ENCODE data around the gene PAPPA. TPM values are rescaled to one million over a fixed set of nuclear protein-coding genes. Genes with fewer than 3 reads are reported as not detected.

The PAPPA gene
- total RNA-seq, 4 donors from 2014 or later = 0.70 to 4.1 (median 1.8) TPM

GRCh38 chr9:116166713-116167112 lies 13.1 kb downstream of the PAPPA start:
- no peak overlapping the region for H3K27ac ChIP-seq
- H3K36me3 ChIP-seq = no peaks in the 10 kb centered on the region
- H3K4me1 ChIP-seq = no peaks in the 10 kb centered on the region
- no peaks in the 10 kb centered on the region for H3K9me3 ChIP-seq
- TF ChIP-seq POLR2A (IDR thresholded peaks at IDR 0.05) (no peak), CTCF (IDR thresholded peaks at IDR 0.05) (no peak)
- H3K27me3 ChIP-seq = no peaks in the 10 kb centered on the region
- no peak overlapping the region for H3K4me3 ChIP-seq
- no peak for DNase-seq

DNA sequence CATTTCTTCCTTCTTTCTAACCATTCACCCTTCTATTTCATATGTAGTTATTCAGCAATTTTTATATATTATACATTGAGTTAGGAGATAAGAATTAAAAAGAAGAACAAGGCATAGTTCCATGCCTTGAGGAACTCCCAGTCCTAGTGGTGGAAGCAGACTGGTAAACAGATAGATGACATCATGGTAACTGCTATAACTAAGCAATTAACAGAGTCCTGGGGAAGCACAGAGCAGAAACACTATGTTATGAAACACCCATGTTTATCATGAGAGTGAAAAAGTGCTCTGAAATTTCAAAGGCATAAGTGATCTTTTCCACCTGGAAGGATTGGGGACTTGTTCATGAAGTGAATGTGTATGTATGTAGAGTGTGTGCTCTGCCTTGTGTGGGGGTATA lies 14.6 kb downstream of the PAPPA start:
- TF ChIP-seq POLR2A (IDR thresholded peaks at IDR 0.05) (no peak), CTCF (IDR thresholded peaks at IDR 0.05) (no peak)
- Histone ChIP-seq H3K36me3 (no peaks in the 10 kb centered on the region), H3K9me3 (no peaks in the 10 kb centered on the region), H3K4me1 (no peaks in the 10 kb centered on the region), H3K4me3 (no peak overlapping the region), H3K27me3 (no peaks in the 10 kb centered on the region), H3K27ac (no peak overlapping the region)
- no peak for DNase-seq

DNA sequence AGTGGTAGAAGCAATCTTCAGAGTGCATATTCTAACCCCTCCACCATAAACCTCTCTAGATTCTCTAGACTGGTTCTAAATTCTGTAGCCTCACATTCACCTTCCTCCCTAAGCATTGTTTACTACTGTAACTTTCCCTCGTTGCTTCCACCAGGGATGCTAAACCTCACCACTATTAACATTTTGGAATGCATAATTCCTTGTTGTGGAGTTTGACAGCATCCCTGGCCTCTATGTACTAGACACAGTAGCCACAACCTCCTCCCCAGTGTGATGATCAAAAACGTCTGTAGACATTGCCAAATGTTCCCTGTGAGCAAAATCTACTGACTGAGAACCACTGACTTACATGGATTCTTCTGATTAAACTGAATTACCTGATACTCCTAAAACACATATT lies 18.6 kb downstream of the PAPPA start:
- Histone ChIP-seq H3K27me3 (no peaks in the 10 kb centered on the region), H3K4me1 (no peaks in the 10 kb centered on the region), H3K36me3 (no peaks in the 10 kb centered on the region), H3K27ac (no peak overlapping the region), H3K4me3 (no peak overlapping the region), H3K9me3 (no peaks in the 10 kb centered on the region)
- no peak for DNase-seq
- TF ChIP-seq POLR2A (IDR thresholded peaks at IDR 0.05) = no peak
- no peak for TF ChIP-seq CTCF (IDR thresholded peaks at IDR 0.05)

GRCh38 chr9:116174347-116174746 lies 20.8 kb downstream of the PAPPA start:
- no peaks in the 10 kb centered on the region for H3K27me3 ChIP-seq
- no peaks in the 10 kb centered on the region for H3K9me3 ChIP-seq
- no peak overlapping the region for H3K27ac ChIP-seq
- no peaks in the 10 kb centered on the region for H3K36me3 ChIP-seq
- TF ChIP-seq POLR2A (IDR thresholded peaks at IDR 0.05) (no peak), CTCF (IDR thresholded peaks at IDR 0.05) (no peak)
- no peak overlapping the region for H3K4me3 ChIP-seq
- DNase-seq = no peak
- H3K4me1 ChIP-seq = no peaks in the 10 kb centered on the region

GRCh38 chr9:116175614-116176013 lies 22.0 kb downstream of the PAPPA start:
- no peaks in the 10 kb centered on the region for H3K36me3 ChIP-seq
- no peaks in the 10 kb centered on the region for H3K4me1 ChIP-seq
- no peaks in the 10 kb centered on the region for H3K9me3 ChIP-seq
- H3K27ac ChIP-seq = no peak overlapping the region
- no peak overlapping the region for H3K4me3 ChIP-seq
- no peaks in the 10 kb centered on the region for H3K27me3 ChIP-seq
- no peak for DNase-seq
- TF ChIP-seq POLR2A (IDR thresholded peaks at IDR 0.05) (no peak), CTCF (IDR thresholded peaks at IDR 0.05) (no peak)

Measured in Peyer's patch (tissue), 4 donors.